Measurements from ENCODE around the gene FFAR3.

GRCh38 chr19:35347930-35348298 is 10.3 kb upstream of the FFAR3 start:
- TF ChIP-seq CTCF (IDR thresholded peaks at IDR 0.05), result no peak
- no peak for TF ChIP-seq POLR2A (IDR thresholded peaks at IDR 0.05)
- TF ChIP-seq POLR2AphosphoS5 (IDR thresholded peaks at IDR 0.05), result no peak
- no peak for TF ChIP-seq EP300 (IDR thresholded peaks at IDR 0.05)

All from sigmoid colon (tissue), 4 donors.